Activated CD4-positive, alpha-beta memory T cell treated with anti-CD3 and anti-CD28 coated beads for 36 hours (primary cell): ENCODE measurements around the gene MBD4. TPM values are rescaled to one million over a fixed set of nuclear protein-coding genes. Genes with fewer than 3 reads are reported as not detected.

Experiments used
- CTCF ChIA-PET: fragments of 350-600 bp; sonication (Branson Sonifier 250); formaldehyde crosslinking; loops from one replicate; lab custom pipeline; 2021; ENCODE audit warnings: antibody characterized with exemption, inconsistent platforms; lab: Charles Lee
- POLR2A ChIA-PET: fragments of 350-600 bp; sonication (Branson Sonifier 250); formaldehyde crosslinking; loops from one replicate; lab custom pipeline; 2021; ENCODE audit warnings: antibody characterized with exemption; lab: Charles Lee
- DNase-seq: peaks from one replicate; pipeline ENCODE4 v3.0.0-alpha.2; 2020
- H3K27ac Mint-ChIP-seq: one replicate; pipeline ENCODE4 v1.8.0; 2021; ENCODE audit warnings: mixed read lengths
- H3K27me3 Mint-ChIP-seq: one replicate; pipeline ENCODE4 v1.8.0; 2021; ENCODE audit warnings: mixed read lengths
- H3K36me3 Mint-ChIP-seq: one replicate; pipeline ENCODE4 v1.8.0; 2021; ENCODE audit warnings: mixed read lengths
- H3K4me1 Mint-ChIP-seq: one replicate; pipeline ENCODE4 v1.8.0; 2021; ENCODE audit warnings: low read depth, mixed read lengths
- H3K4me3 Mint-ChIP-seq: one replicate; pipeline ENCODE4 v1.8.0; 2021; ENCODE audit warnings: mild to moderate bottlenecking, mixed read lengths
- H3K9me3 Mint-ChIP-seq: one replicate; pipeline ENCODE4 v1.8.0; 2021; ENCODE audit warnings: mixed read lengths
- intact Hi-C: fragments of 100-400 bp; cut with micrococcal nuclease; formaldehyde crosslinking; loops from one replicate; pipeline ENCODE4 v1.15.1; 2023
- total RNA-seq, 2 experiments: library from RNA; stranded (reverse); gene quantifications; one replicate each; pipeline ENCODE4 v1.2.3, GENCODE V29; 2021

The MBD4 gene
- total RNA-seq, 2 experiments from 2014 or later: 50.5 to 53.7 TPM

- no peaks in the 10 kb centered on the region for H3K9me3 Mint-ChIP-seq
- H3K27me3 Mint-ChIP-seq: no peaks in the 10 kb centered on the region
- peak within 1 kb of the TSS; percentile 72 for H3K27ac Mint-ChIP-seq
- CTCF ChIA-PET: interaction anchor here (1.2 to 1.4 kb wide), 2 partner anchors 11 to 28 kb away, joined by 3 to 4 read pairs; partner anchors contain the start of genes IFT122 and MBD4
- POLR2A ChIA-PET: interaction anchor here (1.3 to 4.1 kb wide), 2 partner anchors 11 to 191 kb away, joined by 4 to 30 read pairs; partner anchors contain the start of genes IFT122 and MBD4
- peaks cover 16% of the 10 kb centered on the region for H3K36me3 Mint-ChIP-seq
- H3K4me1 Mint-ChIP-seq: peaks cover 38% of the 10 kb centered on the region
- intact Hi-C loops: loop anchor here (1.0 kb wide), 2 partner anchors 12 to 29 kb away; partner anchors contain the start of gene IFT122
- peak; percentile 94 for DNase-seq
- peak within 1 kb of the TSS; percentile 59 for H3K4me3 Mint-ChIP-seq
Measured at GRCh38 chr3:129428376-129429079, 11.2 kb downstream of the MBD4 start, which contains the start of gene EFCAB12. TSS of gene EFCAB12 (minus strand) at chr3:129428636. CDS start at chr3:129428488, 148 bp downstream.

GRCh38 chr3:129428007-129428375 lies 11.8 kb downstream of the MBD4 start:
- Mint-ChIP-seq H3K9me3 (no peaks in the 10 kb centered on the region), H3K4me3 (peak overlapping the region; percentile 59), H3K27ac (no peak overlapping the region), H3K27me3 (no peaks in the 10 kb centered on the region), H3K4me1 (peaks cover 38% of the 10 kb centered on the region), H3K36me3 (peaks cover 16% of the 10 kb centered on the region)
- intact Hi-C loops: loop anchor here (1.0 kb wide), 2 partner anchors 12 to 29 kb away; partner anchors contain the start of gene IFT122
- no peak for DNase-seq
- ChIA-PET CTCF (interaction anchor here (1.2 to 1.4 kb wide), 2 partner anchors 12 to 28 kb away, joined by 3 to 4 read pairs; partner anchors contain the start of genes IFT122 and MBD4), POLR2A (interaction anchor here (4.1 kb wide), 1 partner anchor 12 kb away, joined by 30 read pairs; the partner anchor contains the start of genes IFT122 and MBD4)

- Mint-ChIP-seq H3K27ac (no peak overlapping the region), H3K27me3 (no peaks in the 10 kb centered on the region), H3K4me3 (no peak overlapping the region), H3K9me3 (no peaks in the 10 kb centered on the region), H3K4me1 (peaks cover 38% of the 10 kb centered on the region), H3K36me3 (peaks cover 6% of the 10 kb centered on the region)
- ChIA-PET POLR2A (interaction anchor here (1.1 kb wide), 1 partner anchor 14 kb away, joined by 3 read pairs; the partner anchor contains the start of genes IFT122 and MBD4), CTCF (interaction anchor here (0.6 to 1.3 kb wide), 2 partner anchors 26 to 288 kb away, joined by 3 read pairs; no protein-coding TSS in a partner anchor)
- intact Hi-C loops: no loop called here
- no peak for DNase-seq
Measured at GRCh38 chr3:129425619-129426018, 14.1 kb downstream of the MBD4 start.

GRCh38 chr3:129425213-129425612 lies 14.5 kb downstream of the MBD4 start:
- Mint-ChIP-seq H3K4me3 (no peak overlapping the region), H3K27ac (no peak overlapping the region), H3K27me3 (no peaks in the 10 kb centered on the region), H3K9me3 (no peaks in the 10 kb centered on the region), H3K4me1 (peaks cover 38% of the 10 kb centered on the region), H3K36me3 (peaks cover 4% of the 10 kb centered on the region)
- ChIA-PET CTCF (interaction anchor here (1.3 kb wide), 1 partner anchor 26 kb away, joined by 3 read pairs; no protein-coding TSS in a partner anchor), POLR2A (interaction anchor here (1.1 kb wide), 1 partner anchor 15 kb away, joined by 3 read pairs; the partner anchor contains the start of genes IFT122 and MBD4)
- DNase-seq: no peak
- intact Hi-C loops: no loop called here

- H3K4me1 Mint-ChIP-seq: peaks cover 36% of the 10 kb centered on the region
- H3K27me3 Mint-ChIP-seq: no peaks in the 10 kb centered on the region
- H3K27ac Mint-ChIP-seq: no peak overlapping the region
- ChIA-PET POLR2A (no interaction called here), CTCF (no interaction called here)
- intact Hi-C loops: no loop called here
- H3K36me3 Mint-ChIP-seq: peaks cover 4% of the 10 kb centered on the region
- H3K9me3 Mint-ChIP-seq: no peaks in the 10 kb centered on the region
- DNase-seq: peak; percentile 28
- no peak overlapping the region for H3K4me3 Mint-ChIP-seq
Measured at GRCh38 chr3:129424185-129424841, 15.4 kb downstream of the MBD4 start.

- Mint-ChIP-seq H3K27ac (no peak overlapping the region), H3K4me3 (no peak overlapping the region), H3K27me3 (no peaks in the 10 kb centered on the region), H3K36me3 (no peaks in the 10 kb centered on the region), H3K9me3 (no peaks in the 10 kb centered on the region), H3K4me1 (peaks cover 22% of the 10 kb centered on the region)
- POLR2A ChIA-PET: interaction anchor here (0.6 kb wide), 1 partner anchor 16 kb away, joined by 3 read pairs; no protein-coding TSS in a partner anchor
- intact Hi-C loops: no loop called here
- no peak for DNase-seq
- CTCF ChIA-PET: interaction anchor here (1.0 to 1.2 kb wide), 2 partner anchors 39 to 67 kb away, joined by 3 to 4 read pairs; no protein-coding TSS in a partner anchor
Measured at GRCh38 chr3:129422897-129423296, 16.9 kb downstream of the MBD4 start.

GRCh38 chr3:129421988-129422745 lies 17.6 kb downstream of the MBD4 start:
- CTCF ChIA-PET: interaction anchor here (1.0 to 1.8 kb wide), 3 partner anchors 22 to 68 kb away, joined by 3 to 5 read pairs (median 4); no protein-coding TSS in a partner anchor
- H3K36me3 Mint-ChIP-seq: no peaks in the 10 kb centered on the region
- H3K4me3 Mint-ChIP-seq: no peak overlapping the region
- no peaks in the 10 kb centered on the region for H3K9me3 Mint-ChIP-seq
- POLR2A ChIA-PET: interaction anchor here (0.6 kb wide), 1 partner anchor 17 kb away, joined by 3 read pairs; no protein-coding TSS in a partner anchor
- DNase-seq: no peak
- intact Hi-C loops: no loop called here
- peaks cover 18% of the 10 kb centered on the region for H3K4me1 Mint-ChIP-seq
- H3K27me3 Mint-ChIP-seq: no peaks in the 10 kb centered on the region
- no peak overlapping the region for H3K27ac Mint-ChIP-seq

GRCh38 chr3:129421236-129421883 lies 18.4 kb downstream of the MBD4 start:
- Mint-ChIP-seq H3K36me3 (no peaks in the 10 kb centered on the region), H3K27me3 (no peaks in the 10 kb centered on the region), H3K9me3 (no peaks in the 10 kb centered on the region), H3K27ac (no peak overlapping the region), H3K4me1 (peaks cover 18% of the 10 kb centered on the region), H3K4me3 (no peak overlapping the region)
- intact Hi-C loops: no loop called here
- CTCF ChIA-PET: interaction anchor here (1.8 kb wide), 1 partner anchor 21 kb away, joined by 5 read pairs; no protein-coding TSS in a partner anchor
- POLR2A ChIA-PET: no interaction called here
- DNase-seq: no peak

GRCh38 chr3:129419476-129419875 lies 20.3 kb downstream of the MBD4 start:
- no peaks in the 10 kb centered on the region for H3K36me3 Mint-ChIP-seq
- no peaks in the 10 kb centered on the region for H3K9me3 Mint-ChIP-seq
- peaks cover 10% of the 10 kb centered on the region for H3K4me1 Mint-ChIP-seq
- intact Hi-C loops: no loop called here
- no peak overlapping the region for H3K27ac Mint-ChIP-seq
- H3K4me3 Mint-ChIP-seq: no peak overlapping the region
- no peaks in the 10 kb centered on the region for H3K27me3 Mint-ChIP-seq
- POLR2A ChIA-PET: no interaction called here
- DNase-seq: no peak
- CTCF ChIA-PET: no interaction called here

GRCh38 chr3:129418041-129418973 lies 21.4 kb downstream of the MBD4 start:
- H3K27me3 Mint-ChIP-seq: no peaks in the 10 kb centered on the region
- H3K27ac Mint-ChIP-seq: no peak overlapping the region
- ChIA-PET POLR2A (no interaction called here), CTCF (no interaction called here)
- no peaks in the 10 kb centered on the region for H3K4me1 Mint-ChIP-seq
- intact Hi-C loops: no loop called here
- H3K36me3 Mint-ChIP-seq: no peaks in the 10 kb centered on the region
- H3K9me3 Mint-ChIP-seq: no peaks in the 10 kb centered on the region
- DNase-seq: no peak
- no peak overlapping the region for H3K4me3 Mint-ChIP-seq
